Liver (tissue), 9 donors: ENCODE results near the gene SPTB. TPM values are rescaled to one million over a fixed set of nuclear protein-coding genes. Genes with fewer than 3 reads are reported as not detected.

Source experiments
- DNase-seq: peaks from one replicate; pipeline ENCODE4 v3.0.0-alpha.2; 2017; ENCODE audit warnings: low spot score
- H3K27ac ChIP-seq, 2 donors: one replicate each; pipeline ENCODE4 v1.7.0; 2013; ENCODE audit warnings: inconsistent platforms in 2 of 2, low read length in 2 of 2, control low read depth in 1 of 2, low read depth in 1 of 2, mild to moderate bottlenecking in 1 of 2
- H3K27me3 ChIP-seq, 4 donors: one replicate each; pipeline versions ENCODE4 v1.6.1 to v1.7.0; 2013; ENCODE audit warnings: low read length in 3 of 4, inconsistent platforms in 1 of 4, mild to moderate bottlenecking in 1 of 4, moderate library complexity in 1 of 4; ENCODE audit not compliant: control insufficient read depth in 4 of 4, insufficient read depth in 4 of 4
- H3K36me3 ChIP-seq, 4 donors: one replicate each; pipeline versions ENCODE4 v1.6.1 to v1.7.0; 2013; ENCODE audit warnings: low read length in 3 of 4, mild to moderate bottlenecking in 3 of 4, low read depth in 1 of 4, moderate library complexity in 1 of 4; ENCODE audit not compliant: control insufficient read depth in 4 of 4, insufficient read depth in 3 of 4
- H3K4me1 ChIP-seq, 4 donors: one replicate each; pipeline versions ENCODE4 v1.6.1 to v1.7.0; 2013; ENCODE audit warnings: low read length in 3 of 4, mild to moderate bottlenecking in 3 of 4, moderate library complexity in 1 of 4; ENCODE audit not compliant: control insufficient read depth in 4 of 4, insufficient read depth in 4 of 4
- H3K4me3 ChIP-seq, 3 donors: one replicate each; pipeline versions ENCODE4 v1.6.1 to v1.7.0; 2013; ENCODE audit warnings: low read length in 3 of 3, control low read depth in 1 of 3, low read depth in 1 of 3, mild to moderate bottlenecking in 1 of 3
- H3K9ac ChIP-seq, 2 donors: one replicate each; pipeline ENCODE4 v1.7.0; 2013; ENCODE audit warnings: low read length in 2 of 2, mild to moderate bottlenecking in 2 of 2, moderate library complexity in 2 of 2, control low read depth in 1 of 2, low read depth in 1 of 2
- H3K9me3 ChIP-seq, 4 donors: one replicate each; pipeline versions ENCODE4 v1.6.1 to v1.7.0; 2013; ENCODE audit warnings: low read length in 3 of 4; ENCODE audit not compliant: control insufficient read depth in 4 of 4
- CTCF ChIP-seq: fragments of 150-350 bp; IDR thresholded peaks from 2 replicates; pipeline ENCODE4 v1.5.1; 2017; ENCODE audit warnings: improper control_type of control experiment, low read depth, low read length; ENCODE audit not compliant: missing input control
- HNF4G ChIP-seq: IDR thresholded peaks from 2 replicates; pipeline ENCODE4 v1.6.1; 2016; ENCODE audit warnings: antibody characterized with exemption
- RAD21 ChIP-seq, 2 donors: IDR thresholded peaks; 2 replicates each; pipeline ENCODE4 v1.6.1; 2016; ENCODE audit warnings: antibody characterized with exemption in 2 of 2, mild to moderate bottlenecking in 2 of 2
- REST ChIP-seq: IDR thresholded peaks from 2 replicates; pipeline ENCODE4 v1.6.1; 2016; ENCODE audit warnings: antibody characterized with exemption, mild to moderate bottlenecking
- RXRA ChIP-seq, 2 donors: IDR thresholded peaks; 2 replicates each; pipeline ENCODE4 v1.6.1; 2017 to 2018; ENCODE audit warnings: antibody characterized with exemption in 2 of 2, mild to moderate bottlenecking in 1 of 2
- ZBTB33 ChIP-seq: IDR thresholded peaks from 2 replicates; pipeline ENCODE4 v1.6.1; 2016; ENCODE audit warnings: antibody characterized with exemption
- WGBS: extraction: QIAGEN DNeasy Blood & Tissue Kit; methylation state at CpG from one replicate; pipeline ENCODE4 v1.1.7; 2013; 5-methylcytosine and 5-hydroxymethylcytosine counted together
- polyA plus RNA-seq, 2 donors: library from polyadenylated mRNA; stranded (reverse) in 1 of 2; unstranded in 1 of 2; fragments of 200-250 nt in 1 of 2; fragments of >200 nt in 1 of 2; fragmentation: Nextera tagmentation in 1 of 2; extraction: Ambion mirVana in 1 of 2; gene quantifications; one replicate each; pipeline versions ENCODE4 v1.2.1 to v1.2.3, GENCODE V29; 2013 to 2015
- total RNA-seq, 2 donors: library from RNA; depleted of rRNA; stranded (reverse); fragments of >200 nt; gene quantifications; one replicate each; pipeline ENCODE4 v1.2.3, GENCODE V29; 2014
- TF ChIP-seq, protein P1 (sequence below): IDR thresholded peaks from 2 replicates; pipeline ENCODE4 v1.6.1; 2016; ENCODE audit warnings: antibody characterized with exemption
- TF ChIP-seq, protein P2 (sequence below): IDR thresholded peaks from 2 replicates; pipeline ENCODE4 v1.6.1; 2016; ENCODE audit warnings: antibody characterized with exemption
- donor health status: healthy.
- donor health status: healthy.
- donor health status: healthy.
- donor health status: healthy.
- donor health status: healthy.

SPTB gene
- total and polyA plus RNA-seq, 4 donors, result 0.12 to 332 (median 0.26) TPM

- H3K9ac ChIP-seq, result no peak overlapping the region
- WGBS, result 83% methylated on average over 11 of the region's 11 CpGs
These were observed 22.9 kb downstream of the SPTB start for GRCh38 chr14:64856529-64857445.

More at GRCh38 chr14:64856529-64857445, 22.9 kb downstream of the SPTB start:
- no peaks in the 10 kb centered on the region for H3K9me3 ChIP-seq
- peaks cover 0 to 2% (median 0%) of the 10 kb centered on the region in 4 donors for H3K27me3 ChIP-seq
- H3K4me3 ChIP-seq, result no peak overlapping the region
- no peaks in the 10 kb centered on the region for H3K4me1 ChIP-seq
- H3K36me3 ChIP-seq, result no peaks in the 10 kb centered on the region
- no peak for DNase-seq
- no peak for TF ChIP-seq REST
- no peak for TF ChIP-seq HNF4G
- TF ChIP-seq CTCF, result no peak
- TF ChIP-seq RXRA (IDR thresholded peaks at IDR 0.05), result no peak
- TF ChIP-seq ZBTB33, result no peak
- TF ChIP-seq, protein P1, sequence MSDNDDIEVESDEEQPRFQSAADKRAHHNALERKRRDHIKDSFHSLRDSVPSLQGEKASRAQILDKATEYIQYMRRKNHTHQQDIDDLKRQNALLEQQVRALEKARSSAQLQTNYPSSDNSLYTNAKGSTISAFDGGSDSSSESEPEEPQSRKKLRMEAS, result no peak
- TF ChIP-seq, protein P2, sequence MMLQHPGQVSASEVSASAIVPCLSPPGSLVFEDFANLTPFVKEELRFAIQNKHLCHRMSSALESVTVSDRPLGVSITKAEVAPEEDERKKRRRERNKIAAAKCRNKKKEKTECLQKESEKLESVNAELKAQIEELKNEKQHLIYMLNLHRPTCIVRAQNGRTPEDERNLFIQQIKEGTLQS, result no peak
- no peak for TF ChIP-seq RAD21 (IDR thresholded peaks at IDR 0.05)
- H3K27ac ChIP-seq, result no peak overlapping the region
